ENCODE results near the gene TDG. TPM values are rescaled to one million over a fixed set of nuclear protein-coding genes. Genes with fewer than 3 reads are reported as not detected.

TDG gene
- 17.2 TPM for total RNA-seq
- 9.2 TPM for polyA plus RNA-seq (ENCODE audit: insufficient read depth, low read depth, low replicate concordance)
- long read RNA-seq, donor 1, transcript TDG-208 (3 exons, 1,139 nt) = major isoform, 11 of 14 reads
- long read RNA-seq, donor 1, partial matches to known transcripts = 0 of 14 reads
- long read RNA-seq, donor 1, other reads (novel, unspliced or antisense) = 0 of 14 reads
- long read RNA-seq, donor 2, transcript TDG-208 (3 exons, 1,139 nt) = major isoform, 6 of 6 reads
- long read RNA-seq, donor 2, partial matches to known transcripts = 0 of 6 reads
- long read RNA-seq, donor 2, other reads (novel, unspliced or antisense) = 0 of 6 reads
- long read RNA-seq, donor 3, transcript TDG-208 (3 exons, 1,139 nt) = major isoform, 15 of 21 reads
- long read RNA-seq, donor 3, partial matches to known transcripts = 0 of 21 reads
- long read RNA-seq, donor 3, other reads (novel, unspliced or antisense) = 0 of 21 reads
- long read RNA-seq, donor 4, transcript TDG-208 (3 exons, 1,139 nt) = major isoform, 7 of 10 reads
- long read RNA-seq, donor 4, partial matches to known transcripts = 0 of 10 reads
- long read RNA-seq, donor 4, other reads (novel, unspliced or antisense) = 0 of 10 reads
- long read RNA-seq, donor 5, partial matches to known transcripts = 0 of 1 reads
- long read RNA-seq, donor 5, other reads (novel, unspliced or antisense) = 0 of 1 reads
- long read RNA-seq, donor 6, transcript TDG-208 (3 exons, 1,139 nt) = major isoform, 19 of 53 reads
- long read RNA-seq, donor 6, partial matches to known transcripts = 29 of 53 reads
- long read RNA-seq, donor 6, other reads (novel, unspliced or antisense) = 0 of 53 reads
- long read RNA-seq, donor 7, partial matches to known transcripts = 3 of 12 reads
- long read RNA-seq, donor 7, other reads (novel, unspliced or antisense) = 5 of 12 reads
- long read RNA-seq, donor 8, transcript TDG-208 (3 exons, 1,139 nt) = major isoform, 22 of 22 reads
- long read RNA-seq, donor 8, partial matches to known transcripts = 0 of 22 reads
- long read RNA-seq, donor 8, other reads (novel, unspliced or antisense) = 0 of 22 reads
- long read RNA-seq, donor 9, transcript TDG-208 (3 exons, 1,139 nt) = major isoform, 5 of 12 reads
- long read RNA-seq, donor 9, partial matches to known transcripts = 5 of 12 reads
- long read RNA-seq, donor 9, other reads (novel, unspliced or antisense) = 0 of 12 reads
- long read RNA-seq, donor 10, transcript TDG-208 (3 exons, 1,139 nt) = major isoform, 16 of 27 reads
- long read RNA-seq, donor 10, partial matches to known transcripts = 7 of 27 reads
- long read RNA-seq, donor 10, other reads (novel, unspliced or antisense) = 0 of 27 reads

DNA sequence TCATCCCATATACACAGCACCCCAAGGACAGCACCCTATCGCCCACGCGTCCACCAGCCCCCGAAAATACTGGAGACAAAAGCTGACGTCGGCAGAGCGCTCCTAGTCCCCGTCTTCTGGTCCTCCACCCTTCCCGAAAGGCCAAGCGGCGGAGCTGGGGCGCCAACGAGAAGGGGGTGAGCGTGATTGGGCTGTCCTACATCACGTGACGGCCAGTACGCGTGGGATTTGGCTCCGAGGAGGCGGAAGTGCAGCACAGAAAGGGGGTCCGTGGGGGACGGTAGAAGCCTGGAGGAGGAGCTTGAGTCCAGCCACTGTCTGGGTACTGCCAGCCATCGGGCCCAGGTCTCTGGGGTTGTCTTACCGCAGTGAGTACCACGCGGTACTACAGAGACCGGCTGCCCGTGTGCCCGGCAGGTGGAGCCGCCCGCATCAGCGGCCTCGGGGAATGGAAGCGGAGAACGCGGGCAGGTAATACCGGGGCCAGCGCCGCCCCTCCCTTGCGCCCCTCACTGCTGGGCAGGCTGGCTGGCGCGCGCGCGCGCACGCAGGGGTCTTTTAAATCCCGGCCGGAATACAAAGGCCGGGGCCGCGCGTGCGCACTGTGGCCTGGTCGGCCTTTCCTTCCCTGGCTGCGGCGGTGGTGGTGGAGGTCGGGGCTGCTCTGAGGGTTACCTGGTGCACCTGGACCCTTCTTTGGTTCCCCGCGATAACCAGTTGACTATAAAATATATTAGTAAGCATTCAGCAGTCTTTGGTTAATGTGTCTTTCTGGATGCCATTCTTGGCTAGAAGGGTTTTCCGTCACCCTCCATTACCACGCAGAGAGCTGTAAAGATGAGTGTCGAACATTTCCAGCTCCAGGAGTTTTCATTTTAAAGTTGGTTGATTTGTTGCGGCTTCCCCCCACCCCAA lies at the start of gene TDG:
TDG (plus strand) TSS at position 283 of the 915 bp plus-strand sequence; CDS start at position 449, 166 bp downstream.
- intact Hi-C loops (cut with DNase I) = no loop called here

GRCh38 chr12:103917873-103918272 lies 47.8 kb upstream of the TDG start:
- no peak overlapping the region for H3K9ac ChIP-seq (ENCODE audit: low read length in 3 of 3)
- DNase-seq (no peak), FAIRE-seq (no peak)
- H3K9me3 ChIP-seq (ENCODE audit: control insufficient read depth in 2 of 3, insufficient read depth in 1 of 3, low read length in 3 of 3) = no peaks in the 10 kb centered on the region
- TF ChIP-seq CTCF (IDR thresholded peaks at IDR 0.05; ENCODE audit: borderline replicate concordance, extremely low read depth, insufficient read depth) = no peak
- intact Hi-C loops (cut with DNase I) = no loop called here
- no peak overlapping the region for H3K27ac ChIP-seq (ENCODE audit: low read depth in 2 of 2, low read length in 2 of 2)
- H3K27me3 ChIP-seq (ENCODE audit: control insufficient read depth, insufficient read depth, low read length) = no peaks in the 10 kb centered on the region
- H3K36me3 ChIP-seq (ENCODE audit: control insufficient read depth in 2 of 3, insufficient read depth in 3 of 3, low read length in 3 of 3) = no peaks in the 10 kb centered on the region
- H3K4me1 ChIP-seq (ENCODE audit: control insufficient read depth in 2 of 3, insufficient read depth in 2 of 3, low read depth in 1 of 3, low read length in 3 of 3) = no peaks in the 10 kb centered on the region
- no peak overlapping the region for H3K4me3 ChIP-seq (ENCODE audit: low read length in 3 of 3)

More for the DNA sequence above, at the start of gene TDG:
- H3K27ac ChIP-seq (ENCODE audit: low read depth in 2 of 2, low read length in 2 of 2) = peak within 1 kb of the TSS; percentile 64 to 93
- H3K36me3 ChIP-seq (ENCODE audit: control insufficient read depth in 2 of 3, insufficient read depth in 3 of 3, low read length in 3 of 3) = peaks cover 0 to 2% (median 0%) of the 10 kb centered on the region in 3 donors
- no peaks in the 10 kb centered on the region for H3K9me3 ChIP-seq (ENCODE audit: control insufficient read depth in 2 of 3, insufficient read depth in 1 of 3, low read length in 3 of 3)
- H3K9ac ChIP-seq (ENCODE audit: low read length in 3 of 3) = peak within 1 kb of the TSS; percentile 93 to 100 (median 96)
- no peak for FAIRE-seq
- peak; percentile 99 to 100 (median 99) for DNase-seq
- no peaks in the 10 kb centered on the region for H3K27me3 ChIP-seq (ENCODE audit: control insufficient read depth, insufficient read depth, low read length)
- no peak for TF ChIP-seq CTCF (IDR thresholded peaks at IDR 0.05; ENCODE audit: borderline replicate concordance, extremely low read depth, insufficient read depth)
- H3K4me3 ChIP-seq (ENCODE audit: low read length in 3 of 3) = peak within 1 kb of the TSS; percentile 84 to 100 (median 93)
- H3K4me1 ChIP-seq (ENCODE audit: control insufficient read depth in 2 of 3, insufficient read depth in 2 of 3, low read depth in 1 of 3, low read length in 3 of 3) = peaks cover 0 to 17% (median 10%) of the 10 kb centered on the region in 3 donors

Data from kidney (tissue), 22 donors.